GM20000 (cell line): ENCODE results near the gene RBM12.

Experiments used
- DNase-seq: peaks from one replicate; pipeline ENCODE4 v3.0.0; 2012; ENCODE audit warnings: low spot score
- CTCF ChIP-seq: IDR thresholded peaks from 2 replicates; pipeline ENCODE4 v1.5.1; 2012; ENCODE audit warnings: mild to moderate bottlenecking, control low read depth; ENCODE audit errors: extremely low read depth, missing control alignments

RBM12 gene

GRCh38 chr20:35636095-35636494 is 28.6 kb downstream of the RBM12 start:
- DNase-seq = no peak
- no peak for TF ChIP-seq CTCF

GRCh38 chr20:35635652-35636051 is 29.0 kb downstream of the RBM12 start:
- DNase-seq = no peak

GRCh38 chr20:35632539-35633115 is 32.1 kb downstream of the RBM12 start:
- no peak for TF ChIP-seq CTCF
- no peak for DNase-seq

More at GRCh38 chr20:35635652-35636051, 29.0 kb downstream of the RBM12 start:
- TF ChIP-seq CTCF = no peak

- DNase-seq = no peak
- TF ChIP-seq CTCF = no peak
These were observed 34.1 kb downstream of the RBM12 start for GRCh38 chr20:35630636-35631035.

- no peak for DNase-seq
- no peak for TF ChIP-seq CTCF
These were observed 35.1 kb downstream of the RBM12 start for GRCh38 chr20:35629427-35630145.

GRCh38 chr20:35627121-35627520 is 37.6 kb downstream of the RBM12 start:
- TF ChIP-seq CTCF = no peak
- no peak for DNase-seq

GRCh38 chr20:35626386-35627001 is 38.2 kb downstream of the RBM12 start:
- no peak for TF ChIP-seq CTCF
- no peak for DNase-seq
